Spleen (tissue), 11 donors: ENCODE results near the gene HDAC4. TPM values are rescaled to one million over a fixed set of nuclear protein-coding genes. Genes with fewer than 3 reads are reported as not detected.
A peak's percentile ranks its signal among the peaks of the same experiment; 100 is the strongest.

Experiments
- DNase-seq: peaks from one replicate; pipeline ENCODE4 v3.0.0-alpha.2; 2020
- H3K27ac ChIP-seq, 8 donors: fragments of 200-600 bp; sonication (generic) in 7 of 8; 1 replicate in 4 of 8; 2 replicates in 4 of 8; pipeline versions ENCODE4 v1.5.0 to v1.8.0; 2016 to 2021; ENCODE audit warnings: inconsistent platforms in 4 of 8, mild to moderate bottlenecking in 4 of 8, moderate library complexity in 1 of 8
- H3K27me3 ChIP-seq, 7 donors: fragments of 200-600 bp; sonication (generic) in 6 of 7; replicated peaks in 1 of 7; 1 replicate in 4 of 7; 2 replicates in 3 of 7; pipeline versions ENCODE4 v1.5.0 to v1.8.0; 2016 to 2021; ENCODE audit warnings: inconsistent platforms in 3 of 7, mild to moderate bottlenecking in 1 of 7
- H3K36me3 ChIP-seq, 6 donors: fragments of 200-600 bp; sonication (generic) in 5 of 6; 1 replicate in 4 of 6; 2 replicates in 2 of 6; pipeline versions ENCODE4 v1.5.0 to v1.8.0; 2016 to 2021; ENCODE audit warnings: inconsistent platforms in 2 of 6
- H3K4me1 ChIP-seq, 6 donors: fragments of 200-600 bp; sonication (generic) in 5 of 6; 1 replicate in 3 of 6; 2 replicates in 3 of 6; pipeline versions ENCODE4 v1.5.0 to v1.8.0; 2016 to 2021; ENCODE audit warnings: inconsistent platforms in 3 of 6
- H3K4me3 ChIP-seq, 8 donors: fragments of 200-600 bp; sonication (generic) in 7 of 8; 1 replicate in 4 of 8; 2 replicates in 4 of 8; pipeline versions ENCODE4 v1.5.0 to v1.8.0; 2016 to 2021; ENCODE audit warnings: inconsistent platforms in 4 of 8, mild to moderate bottlenecking in 4 of 8, moderate library complexity in 2 of 8
- H3K9me3 ChIP-seq, 8 donors: fragments of 200-600 bp; sonication (generic) in 7 of 8; 1 replicate in 4 of 8; 2 replicates in 4 of 8; pipeline versions ENCODE4 v1.5.0 to v1.8.0; 2016 to 2021; ENCODE audit warnings: inconsistent platforms in 4 of 8
- CTCF ChIP-seq, 11 experiments: fragments of 200-600 bp in 7 of 11; fragments of 450-650 bp in 4 of 11; sonication (generic) in 4 of 11; IDR thresholded peaks in 8 of 11; conservative IDR thresholded peaks in 3 of 11; 1 replicate in 7 of 11; 2 replicates in 4 of 11; pipeline versions ENCODE4 v1.4.0 to v1.8.0; 2016 to 2021; ENCODE audit warnings: antibody characterized with exemption in 11 of 11, inconsistent platforms in 4 of 11, mild to moderate bottlenecking in 1 of 11
- POLR2A ChIP-seq, 3 donors: fragments of 450-650 bp; IDR thresholded peaks; one replicate each; pipeline ENCODE4 v1.5.1; 2017; ENCODE audit warnings: antibody characterized with exemption in 3 of 3, mild to moderate bottlenecking in 1 of 3
- POLR2AphosphoS5 ChIP-seq, 3 donors: sonication (generic); formaldehyde crosslinking; IDR thresholded peaks; one replicate each; pipeline ENCODE4 v1.5.1; 2017; ENCODE audit warnings: antibody characterized with exemption in 3 of 3
- WGBS, 5 donors: extraction: QIAGEN DNeasy Blood & Tissue Kit in 3 of 5; methylation state at CpG; one replicate each; pipeline versions ENCODE4 v1.1.5 to v1.1.7; 2013 to 2018; 5-methylcytosine and 5-hydroxymethylcytosine counted together
- intact Hi-C: fragments of 100-400 bp; cut with DNase I; formaldehyde crosslinking; loops from one replicate; pipeline ENCODE4 v1.15.0; 2023; ENCODE audit warnings: low total_unique reads
- polyA plus RNA-seq, 3 donors: library from polyadenylated mRNA; stranded (reverse); fragments of 200-250 nt; gene quantifications; one replicate each; pipeline ENCODE4 v1.2.1, GENCODE V29; 2013
- total RNA-seq, 7 donors: library from RNA; depleted of rRNA in 3 of 7; stranded (reverse); fragments of >200 nt in 3 of 7; fragmentation: NEBNext Ultra II Directional in 4 of 7; extraction: Animal tissue kit (Norgen Biotek cat#: 25700) in 4 of 7; gene quantifications; one replicate each; pipeline versions ENCODE4 v1.1.0 to v1.2.1, GENCODE V29; 2016 to 2021
- donor health status: healthy with polysubstance abuse.
- donor health status: DM: no; HTN: no; CAD: no; lungs with moderate emphysema.
- donor health status: DM: no; HTN: no; CAD: no.
- donor health status: Bipolar disorder and iron deficiency.
- donor health status: healthy.
- donor health status: DM: no; HTN: no; CAD: no.
- donor health status: DM: yes; HTN: yes; CAD: no.

Gene HDAC4
- total and polyA plus RNA-seq, 10 donors, result 3.2 to 122 (median 69.5) TPM

DNA sequence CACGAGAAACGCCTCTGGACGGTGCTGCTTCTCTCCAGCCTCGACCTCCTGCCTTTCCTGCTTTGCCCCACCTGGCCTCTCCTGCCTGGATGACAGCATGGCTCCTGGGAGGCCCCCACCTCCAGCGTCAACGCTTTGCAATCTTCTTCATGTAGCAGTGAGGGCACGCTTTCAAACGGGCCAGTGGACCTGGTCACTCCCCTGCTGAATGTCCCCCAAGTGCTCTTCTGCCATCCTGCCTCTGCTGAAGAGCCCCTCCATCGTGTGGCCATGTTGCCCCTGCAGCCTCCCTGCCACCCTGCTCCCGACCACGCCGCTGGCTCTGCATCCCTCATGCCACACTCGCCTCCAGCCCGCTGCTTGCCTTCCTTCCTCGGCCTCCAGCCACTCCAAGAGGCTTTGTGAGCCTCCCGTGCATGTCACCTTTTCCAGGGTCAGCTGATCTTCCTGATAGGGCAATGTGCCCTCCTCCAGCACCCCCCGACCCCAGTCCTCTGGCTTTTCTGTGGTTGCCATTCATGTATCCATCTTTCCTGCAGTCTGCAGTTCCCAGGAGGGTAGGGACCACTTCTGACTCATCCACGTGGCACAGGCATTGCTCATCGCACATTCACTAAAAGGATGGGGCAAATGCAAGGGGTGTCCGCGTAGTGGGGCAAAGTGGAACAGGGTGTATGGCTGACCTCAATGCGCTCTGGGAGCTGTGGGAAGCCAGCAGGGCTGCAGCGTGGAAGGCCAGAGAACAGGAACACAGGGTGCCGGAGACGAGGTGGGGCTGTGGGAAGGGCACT is 284.2 kb downstream of the HDAC4 start:
- peaks cover 6 to 59% (median 27%) of the 10 kb centered on the region in 6 donors for H3K4me1 ChIP-seq
- H3K27ac ChIP-seq, result no peak overlapping the region
- H3K27me3 ChIP-seq, result no peaks in the 10 kb centered on the region
- H3K4me3 ChIP-seq, result no peak overlapping the region
- intact Hi-C loops, result no loop called here
- TF ChIP-seq POLR2AphosphoS5 (IDR thresholded peaks at IDR 0.05), result peak in 1 of 3 donors; percentile 59
- TF ChIP-seq POLR2A (IDR thresholded peaks at IDR 0.05), result no peak
- H3K36me3 ChIP-seq, result peaks cover 0 to 88% (median 19%) of the 10 kb centered on the region in 6 donors
- H3K9me3 ChIP-seq, result no peaks in the 10 kb centered on the region
- 89 to 94% (median 92%) methylated on average over 25 of the region's 25 CpGs for WGBS, 5 donors
- no peak for DNase-seq

DNA sequence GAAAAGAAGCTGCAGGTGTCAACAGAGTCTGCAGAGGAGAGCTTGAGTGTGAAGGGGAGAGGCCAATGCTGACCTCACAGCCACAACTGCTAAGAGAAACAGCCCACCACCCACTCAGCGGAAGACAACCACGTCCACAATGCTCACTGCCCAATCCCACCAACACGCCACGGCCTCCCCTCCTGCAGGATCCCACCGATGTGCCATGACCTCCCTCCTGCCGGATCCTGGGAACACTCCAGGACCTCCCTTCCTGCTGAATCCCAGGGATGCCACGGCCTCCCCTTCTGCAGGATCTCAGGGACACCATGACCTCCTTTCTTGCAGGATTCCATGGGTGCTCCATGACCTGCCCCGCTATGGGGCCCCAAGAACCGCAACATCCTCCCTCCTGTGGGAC is 285.2 kb downstream of the HDAC4 start:
- no peak for TF ChIP-seq POLR2A (IDR thresholded peaks at IDR 0.05)
- no peak for TF ChIP-seq CTCF (IDR thresholded peaks at IDR 0.05 in 8 of 11, conservative IDR thresholded peaks at IDR 0.05 in 3 of 11)
- no peak for TF ChIP-seq POLR2AphosphoS5 (IDR thresholded peaks at IDR 0.05)
- intact Hi-C loops, result no loop called here
- 77 to 92% (median 86%) methylated on average over 2 to 9 of the region's 9 CpGs for WGBS, 5 donors

DNA sequence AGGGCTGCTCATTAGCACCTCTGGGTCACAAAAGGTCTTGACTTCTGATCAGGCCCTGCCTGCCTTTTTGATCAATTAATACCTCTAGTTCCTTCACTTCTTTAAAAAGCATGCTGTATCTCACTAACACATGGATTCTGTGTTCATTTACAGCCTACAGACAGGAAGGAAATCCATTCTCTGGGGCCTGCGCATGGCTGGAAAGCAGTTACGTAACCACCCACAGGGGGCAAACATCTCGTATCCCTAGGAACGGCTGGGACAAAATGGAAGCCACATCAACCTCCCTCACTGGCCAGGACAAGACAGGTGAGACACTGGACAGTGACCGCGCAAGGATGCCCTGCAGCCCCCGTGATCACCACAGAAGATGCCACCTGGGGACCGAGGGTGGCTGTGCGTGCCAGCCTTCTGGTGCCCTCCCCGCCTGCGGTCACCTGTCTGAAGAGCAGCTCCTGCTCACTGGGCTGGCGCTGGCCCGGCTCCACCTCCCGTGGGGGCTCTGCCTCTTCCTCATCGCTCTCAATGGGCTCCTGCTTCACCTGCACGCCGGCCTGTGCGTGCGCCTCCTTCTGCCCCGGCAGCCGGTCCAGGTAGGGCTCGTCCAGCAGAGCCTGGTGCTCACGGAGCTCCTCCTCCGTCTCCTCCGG is 286.1 kb downstream of the HDAC4 start:
- peaks cover 6 to 42% (median 21%) of the 10 kb centered on the region in 6 donors for H3K4me1 ChIP-seq
- H3K9me3 ChIP-seq, result no peaks in the 10 kb centered on the region
- H3K27ac ChIP-seq, result peak overlapping the region in 6 of 8 donors; percentile 25 to 71 (median 57)
- no peak overlapping the region for H3K4me3 ChIP-seq
- peak in 2 of 3 donors; percentile 1 to 57 for TF ChIP-seq POLR2AphosphoS5 (IDR thresholded peaks at IDR 0.05)
- TF ChIP-seq CTCF (IDR thresholded peaks at IDR 0.05 in 8 of 11, conservative IDR thresholded peaks at IDR 0.05 in 3 of 11), result no peak
- no peak for TF ChIP-seq POLR2A (IDR thresholded peaks at IDR 0.05)
- intact Hi-C loops, result no loop called here
- WGBS, 5 donors, result 84 to 93% (median 86%) methylated on average over 21 to 25 of the region's 25 CpGs
- no peaks in the 10 kb centered on the region for H3K27me3 ChIP-seq
- no peak for DNase-seq
- peaks cover 0 to 99% (median 38%) of the 10 kb centered on the region in 6 donors for H3K36me3 ChIP-seq

More for the DNA sequence above, 285.2 kb downstream of the HDAC4 start:
- Histone ChIP-seq H3K36me3 (peaks cover 0 to 92% (median 29%) of the 10 kb centered on the region in 6 donors), H3K27me3 (no peaks in the 10 kb centered on the region), H3K27ac (peak overlapping the region in 3 of 8 donors; percentile 61 to 71 (median 64)), H3K4me1 (peaks cover 6 to 49% (median 23%) of the 10 kb centered on the region in 6 donors), H3K9me3 (no peaks in the 10 kb centered on the region), H3K4me3 (no peak overlapping the region)
- DNase-seq, result no peak

DNA sequence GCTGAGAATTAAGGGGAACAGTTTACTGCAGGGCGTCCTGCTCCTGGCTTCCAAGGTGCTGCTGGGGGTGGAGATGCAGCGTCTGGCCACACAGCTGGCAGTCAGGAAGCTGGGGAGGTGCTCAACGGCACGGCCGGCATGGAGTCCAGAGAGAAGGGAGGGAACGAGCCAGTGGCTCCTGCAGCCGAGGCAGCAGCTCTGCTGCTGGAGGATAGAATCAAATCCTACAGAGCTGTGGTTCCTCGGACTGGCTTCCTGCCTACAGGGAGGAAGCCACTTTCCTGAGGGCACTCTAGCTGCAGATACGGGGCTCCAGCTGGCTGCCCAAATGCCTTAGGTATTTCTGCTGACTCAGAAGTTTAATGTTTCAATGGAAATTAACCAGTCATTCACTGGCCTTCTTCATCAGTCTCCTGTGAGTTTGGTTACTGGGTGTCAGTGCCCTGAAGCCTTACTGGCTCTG is 286.7 kb downstream of the HDAC4 start:
- WGBS, 5 donors, result 37 to 60% (median 44%) methylated on average over 6 to 9 of the region's 9 CpGs
- Histone ChIP-seq H3K36me3 (peaks cover 0 to 99% (median 44%) of the 10 kb centered on the region in 6 donors), H3K27me3 (no peaks in the 10 kb centered on the region), H3K4me1 (peaks cover 6 to 36% (median 21%) of the 10 kb centered on the region in 6 donors), H3K27ac (peak overlapping the region in 6 of 8 donors; percentile 28 to 71 (median 57)), H3K9me3 (no peaks in the 10 kb centered on the region), H3K4me3 (no peak overlapping the region)
- intact Hi-C loops, result no loop called here
- TF ChIP-seq CTCF (IDR thresholded peaks at IDR 0.05 in 8 of 11, conservative IDR thresholded peaks at IDR 0.05 in 3 of 11) (no peak), POLR2AphosphoS5 (IDR thresholded peaks at IDR 0.05) (peak; percentile 29 to 66 (median 64)), POLR2A (IDR thresholded peaks at IDR 0.05) (no peak)
- DNase-seq, result no peak
